NOMO-1 treated with DMSO at 0.1 percent for 48 hours (cell line): ENCODE measurements around the gene DOK3.

Experiments
- DNase-seq: peaks from one replicate; lab custom pipeline; 2025; ENCODE audit not compliant: unreplicated experiment; lab: John Stamatoyannopoulos, UW

The DOK3 gene

DNA sequence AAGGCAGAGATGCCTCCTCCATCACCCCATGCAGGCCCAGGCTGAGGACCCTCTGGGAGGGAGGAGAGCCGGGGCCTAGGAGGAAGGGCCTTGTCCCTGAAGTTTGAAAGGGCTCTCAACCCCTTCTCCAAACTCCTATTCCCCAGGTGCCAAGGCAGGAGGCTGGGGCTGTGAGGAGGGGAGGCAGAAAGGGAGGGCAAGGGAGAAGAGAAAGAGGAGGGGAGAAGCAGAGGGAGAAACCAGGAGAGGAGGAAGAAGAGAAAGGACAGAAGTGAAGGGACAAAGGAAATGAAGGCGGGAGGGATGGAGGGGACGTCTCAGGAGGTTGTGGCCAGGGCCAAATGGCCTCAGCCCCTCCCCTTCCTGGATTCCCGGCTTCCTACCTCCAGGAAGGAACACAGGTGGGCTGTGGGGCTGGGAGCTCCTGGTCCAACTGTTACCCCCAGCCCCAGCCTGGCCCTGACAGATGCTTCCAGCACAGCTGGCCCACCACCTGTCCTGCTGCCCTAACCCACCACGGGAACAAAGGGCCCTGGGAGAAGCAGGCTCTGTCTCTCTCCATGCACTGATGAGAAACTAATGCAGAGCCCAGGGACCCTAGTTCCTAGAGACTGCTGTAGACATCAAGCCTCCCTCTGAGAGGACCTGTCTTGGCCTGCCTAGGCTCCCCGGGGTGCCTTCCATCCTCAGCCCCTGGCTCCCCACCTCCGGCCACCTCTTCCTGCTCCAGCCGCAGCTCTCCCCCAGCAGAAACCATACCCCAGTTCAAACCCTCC, 39.7 kb downstream of the DOK3 start:
- DNase-seq, result no peak

- DNase-seq, result no peak
Measured at GRCh38 chr5:177468685-177469628, 40.7 kb downstream of the DOK3 start.

GRCh38 chr5:177468329-177468684, 41.3 kb downstream of the DOK3 start:
- no peak for DNase-seq

- no peak for DNase-seq
Measured at GRCh38 chr5:177467436-177467835, 42.2 kb downstream of the DOK3 start.

- no peak for DNase-seq
Measured at GRCh38 chr5:177466861-177467260, 42.8 kb downstream of the DOK3 start.

DNA sequence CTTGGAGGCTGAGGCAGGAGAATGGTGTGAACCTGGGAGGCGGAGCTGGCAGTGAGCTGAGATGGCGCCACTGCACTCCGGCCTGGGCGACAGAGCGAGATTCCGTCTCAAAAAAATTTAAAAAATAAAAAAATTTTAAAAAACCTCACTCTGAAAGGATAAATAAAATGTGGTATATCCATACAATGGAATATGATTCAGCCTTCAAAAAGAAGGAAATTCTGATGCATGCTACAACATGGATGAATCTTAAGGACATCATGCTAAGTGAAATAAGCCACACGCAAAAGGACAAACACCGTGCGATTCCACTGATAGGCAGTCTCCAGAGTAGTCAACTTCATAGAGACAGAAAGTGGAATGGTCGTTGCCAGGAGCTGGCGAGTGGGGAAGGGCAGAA, 44.6 kb downstream of the DOK3 start:
- DNase-seq, result no peak

GRCh38 chr5:177462021-177462670, 47.5 kb downstream of the DOK3 start:
- DNase-seq, result peak; percentile 45

GRCh38 chr5:177459819-177460628, 49.6 kb downstream of the DOK3 start:
- DNase-seq, result no peak

DNA sequence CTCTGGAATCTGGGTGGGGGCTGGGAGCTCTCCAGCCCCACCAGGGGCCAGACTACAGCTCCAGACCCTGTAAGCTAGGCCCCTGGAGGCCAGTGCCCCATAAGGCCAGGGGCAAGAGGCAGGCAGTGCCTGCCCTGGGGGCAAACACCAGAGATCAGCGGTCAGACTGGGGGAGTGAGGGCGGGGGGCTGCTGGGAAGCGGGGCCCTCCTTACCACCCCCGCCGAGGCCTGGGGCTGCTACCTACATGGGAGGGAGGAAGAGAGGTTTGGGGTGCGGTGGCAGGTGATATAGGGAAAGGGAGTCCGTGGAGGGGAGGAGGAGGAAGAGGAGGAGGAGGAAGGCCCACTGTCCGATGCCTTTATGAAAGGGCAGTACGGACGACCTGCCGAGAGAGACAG, 50.3 kb downstream of the DOK3 start:
- no peak for DNase-seq

DNA sequence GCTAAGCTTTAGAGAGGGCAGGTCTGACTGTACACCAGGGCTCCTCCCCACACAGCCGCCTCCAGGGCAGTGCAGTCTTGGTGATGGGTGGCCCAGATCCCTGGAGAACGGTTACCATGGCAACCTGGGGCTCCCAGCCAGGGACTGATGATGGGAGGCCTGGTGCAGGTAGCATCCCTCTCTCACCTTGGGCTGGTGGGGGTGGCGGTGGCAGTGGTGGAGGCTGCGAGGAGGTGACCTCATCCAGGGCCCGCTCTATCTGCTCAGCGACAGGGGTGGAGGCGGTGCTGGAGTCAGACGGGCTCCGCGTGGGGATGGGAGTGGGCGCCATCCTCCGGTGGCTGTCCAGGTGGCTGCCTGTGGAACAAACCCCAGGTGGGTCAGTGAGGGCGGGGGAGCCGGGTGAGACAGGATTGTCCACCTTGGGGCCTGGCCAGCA, 50.7 kb downstream of the DOK3 start:
- no peak for DNase-seq

- no peak for DNase-seq
Measured at GRCh38 chr5:177457852-177458681, 51.6 kb downstream of the DOK3 start.

DNA sequence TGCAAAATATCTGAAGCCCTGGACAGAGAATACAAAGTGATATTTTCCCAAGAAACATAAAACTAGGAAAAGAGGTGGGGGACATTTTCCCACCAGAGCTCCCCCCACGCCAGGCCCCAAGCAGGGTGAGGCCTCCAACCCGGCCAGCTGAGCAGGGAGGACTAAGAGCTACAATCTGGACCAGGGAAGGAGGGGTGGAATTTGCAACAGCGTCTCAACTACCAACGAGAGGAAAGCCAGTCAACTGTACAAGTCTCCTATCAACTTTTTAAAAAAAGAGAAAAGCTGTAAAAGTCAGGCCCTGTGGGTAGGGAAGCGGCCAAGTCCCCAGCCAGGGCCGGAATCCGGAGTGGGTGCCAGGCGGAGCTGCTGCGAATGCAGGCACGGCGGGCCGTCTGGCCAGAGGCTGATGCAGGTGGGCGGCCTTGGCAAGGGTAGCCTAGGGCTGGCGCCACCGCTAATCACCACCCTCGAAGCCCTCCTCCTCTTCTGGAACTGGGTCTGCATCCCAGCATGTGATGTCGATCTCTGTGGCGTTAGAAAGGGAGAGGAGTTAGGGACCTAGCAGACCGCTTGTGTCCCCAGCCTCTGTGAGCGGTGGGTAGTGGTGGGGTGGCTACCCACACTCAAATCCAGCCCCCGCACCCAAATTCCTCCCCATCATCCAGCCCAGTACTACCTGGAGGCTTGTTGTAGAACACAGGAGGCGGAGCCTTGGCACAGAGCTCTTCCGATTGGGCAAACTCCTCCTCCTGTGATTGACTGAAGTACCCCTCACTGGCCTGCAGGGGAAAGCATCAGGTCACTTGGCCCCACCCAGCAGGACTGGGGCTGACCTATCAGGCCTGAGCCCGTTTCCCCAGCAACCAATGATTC, 52.4 kb downstream of the DOK3 start:
- DNase-seq, result peak; percentile 94

- no peak for DNase-seq
Measured at GRCh38 chr5:177456591-177456964, 53.0 kb downstream of the DOK3 start.

DNA sequence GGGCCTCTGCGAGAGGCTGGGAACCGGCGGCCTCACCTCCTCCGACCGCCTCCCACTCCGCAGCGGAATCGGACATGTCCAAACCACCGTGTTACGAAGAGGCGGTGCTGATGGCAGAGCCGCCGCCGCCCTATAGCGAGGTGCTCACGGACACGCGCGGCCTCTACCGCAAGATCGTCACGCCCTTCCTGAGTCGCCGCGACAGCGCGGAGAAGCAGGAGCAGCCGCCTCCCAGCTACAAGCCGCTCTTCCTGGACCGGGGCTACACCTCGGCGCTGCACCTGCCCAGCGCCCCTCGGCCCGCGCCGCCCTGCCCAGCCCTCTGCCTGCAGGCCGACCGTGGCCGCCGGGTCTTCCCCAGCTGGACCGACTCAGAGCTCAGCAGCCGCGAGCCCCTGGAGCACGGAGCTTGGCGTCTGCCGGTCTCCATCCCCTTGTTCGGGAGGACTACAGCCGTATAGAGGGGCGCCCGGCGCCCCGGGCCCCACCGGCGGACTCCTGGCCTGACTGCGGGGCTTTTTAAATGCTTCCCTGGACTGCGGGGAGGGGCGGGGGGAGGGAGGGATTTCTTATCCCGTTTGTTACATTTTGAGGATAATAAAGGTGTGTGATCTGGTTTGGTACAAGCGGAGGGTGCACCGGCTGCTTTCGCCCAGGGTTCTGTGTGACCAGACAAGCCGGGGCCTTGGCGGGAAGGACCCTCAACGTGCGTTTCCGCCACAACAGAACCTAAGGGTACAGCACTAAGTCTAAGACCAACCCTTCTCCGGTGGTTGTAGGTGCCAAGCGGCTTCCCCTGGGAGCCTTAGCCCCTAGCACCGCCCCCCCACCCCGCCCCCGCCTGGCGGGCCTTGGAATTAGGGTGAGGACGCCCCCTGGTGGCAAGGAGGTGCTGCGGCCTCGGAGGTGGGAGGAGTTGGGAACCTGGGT, 53.7 kb downstream of the DOK3 start:
- peak; percentile 82 for DNase-seq

DNA sequence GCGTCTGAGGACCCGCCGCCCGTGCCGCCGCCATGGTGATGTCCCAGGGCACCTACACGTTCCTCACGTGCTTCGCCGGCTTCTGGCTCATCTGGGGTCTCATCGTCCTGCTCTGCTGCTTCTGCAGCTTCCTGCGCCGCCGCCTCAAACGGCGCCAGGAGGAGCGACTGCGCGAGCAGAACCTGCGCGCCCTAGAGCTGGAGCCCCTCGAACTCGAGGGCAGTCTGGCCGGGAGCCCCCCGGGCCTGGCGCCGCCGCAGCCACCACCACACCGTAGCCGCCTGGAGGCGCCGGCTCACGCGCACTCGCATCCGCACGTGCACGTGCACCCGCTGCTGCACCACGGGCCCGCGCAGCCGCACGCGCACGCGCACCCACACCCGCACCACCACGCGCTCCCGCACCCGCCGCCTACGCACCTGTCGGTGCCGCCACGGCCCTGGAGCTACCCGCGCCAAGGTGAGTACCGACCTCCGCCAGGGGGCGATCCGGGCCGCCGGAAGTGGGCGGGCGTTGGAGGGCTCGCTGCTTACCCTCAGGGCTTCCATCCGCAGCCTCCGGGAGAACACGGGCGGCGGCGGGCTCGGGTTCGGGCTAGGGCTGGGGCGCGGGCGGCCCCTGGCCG, 54.5 kb downstream of the DOK3 start:
- peak; percentile 44 for DNase-seq

- peak; percentile 88 for DNase-seq
Measured at GRCh38 chr5:177454397-177455035, 55.1 kb downstream of the DOK3 start.

DNA sequence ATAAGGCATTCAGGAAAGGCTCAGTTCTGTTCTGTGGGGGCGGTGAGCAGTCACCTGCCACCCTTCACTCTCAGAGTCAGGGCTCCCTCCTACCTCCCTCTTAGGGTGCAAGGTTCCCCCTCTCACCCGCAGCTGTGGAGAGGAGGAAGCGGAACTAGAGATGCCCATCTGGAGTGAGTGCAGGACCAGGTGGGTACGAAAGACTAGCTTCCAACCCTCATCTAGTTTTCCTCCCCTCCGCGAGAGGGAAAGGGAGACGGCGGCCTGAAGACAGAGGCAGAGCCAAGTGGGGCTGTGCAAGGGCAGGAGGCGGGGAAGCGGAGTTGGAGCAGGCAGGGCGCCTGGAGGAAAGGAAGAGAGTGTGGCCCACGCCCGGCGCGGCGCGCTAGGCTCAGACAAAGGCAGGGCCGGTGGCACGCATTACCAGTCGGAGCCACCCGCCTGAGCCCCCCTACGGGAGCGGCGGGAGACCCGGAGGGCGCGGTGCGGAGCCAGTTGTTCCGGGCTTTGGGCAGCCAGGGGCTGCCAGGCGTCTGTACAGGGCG, 55.7 kb downstream of the DOK3 start:
- DNase-seq, result no peak
